ENCODE data around the gene PHOSPHO1.
A peak's percentile ranks its signal among the peaks of the same experiment; 100 is the strongest.
"Not testable (repeated sequence)": the region's sequence is repeated elsewhere in the genome, so short reads cannot be mapped to it uniquely, and the experiment has no call there.

The PHOSPHO1 gene

GRCh38 chr17:49230636-49231562 is at the start of gene PHOSPHO1:
Gene PHOSPHO1, minus strand, starts transcription at chr17:49230787. Its CDS starts 4,096 bp downstream, at chr17:49226691.
- DNase-seq (ENCODE audit: low read depth) = peak; percentile 75

GRCh38 chr17:49280061-49280460 is 49.5 kb upstream of the PHOSPHO1 start:
- no peak for DNase-seq (ENCODE audit: low read depth)

GRCh38 chr17:49279263-49280015 is 48.9 kb upstream of the PHOSPHO1 start:
- DNase-seq (ENCODE audit: low read depth) = not testable (repeated sequence)

- DNase-seq (ENCODE audit: low read depth) = no peak
These were observed 47.5 kb upstream of the PHOSPHO1 start for GRCh38 chr17:49278076-49278475.

- DNase-seq (ENCODE audit: low read depth) = no peak
These were observed 47.1 kb upstream of the PHOSPHO1 start for GRCh38 chr17:49277638-49278037.

GRCh38 chr17:49275981-49276380 is 45.4 kb upstream of the PHOSPHO1 start:
- DNase-seq (ENCODE audit: low read depth) = not testable (repeated sequence)

- DNase-seq (ENCODE audit: low read depth) = no peak
These were observed 38.8 kb upstream of the PHOSPHO1 start for GRCh38 chr17:49269356-49269755.

- no peak for DNase-seq (ENCODE audit: low read depth)
These were observed 37.3 kb upstream of the PHOSPHO1 start for GRCh38 chr17:49267912-49268311.

GRCh38 chr17:49266233-49266632 is 35.6 kb upstream of the PHOSPHO1 start:
- no peak for DNase-seq (ENCODE audit: low read depth)

- DNase-seq (ENCODE audit: low read depth) = not testable (repeated sequence)
These were observed 31.0 kb upstream of the PHOSPHO1 start for GRCh38 chr17:49261540-49261939.

- DNase-seq (ENCODE audit: low read depth) = no peak
These were observed 30.3 kb upstream of the PHOSPHO1 start for GRCh38 chr17:49260817-49261291.

GRCh38 chr17:49260011-49260816 is 29.6 kb upstream of the PHOSPHO1 start:
- DNase-seq (ENCODE audit: low read depth) = peak; percentile 16

- no peak for DNase-seq (ENCODE audit: low read depth)
These were observed 29.1 kb upstream of the PHOSPHO1 start for GRCh38 chr17:49259663-49260010.

GRCh38 chr17:49258394-49258793 is 27.8 kb upstream of the PHOSPHO1 start:
- DNase-seq (ENCODE audit: low read depth) = no peak

- no peak for DNase-seq (ENCODE audit: low read depth)
These were observed 24.5 kb upstream of the PHOSPHO1 start for GRCh38 chr17:49255125-49255524.

- no peak for DNase-seq (ENCODE audit: low read depth)
These were observed 23.5 kb upstream of the PHOSPHO1 start for GRCh38 chr17:49254066-49254465.

GRCh38 chr17:49252148-49252695 is 21.6 kb upstream of the PHOSPHO1 start:
- no peak for DNase-seq (ENCODE audit: low read depth)

- no peak for DNase-seq (ENCODE audit: low read depth)
These were observed 19.4 kb upstream of the PHOSPHO1 start for GRCh38 chr17:49249890-49250522.

GRCh38 chr17:49249292-49249794 is 18.8 kb upstream of the PHOSPHO1 start:
- DNase-seq (ENCODE audit: low read depth) = no peak

GRCh38 chr17:49247944-49248343 is 17.4 kb upstream of the PHOSPHO1 start:
- DNase-seq (ENCODE audit: low read depth) = no peak

- no peak for DNase-seq (ENCODE audit: low read depth)
These were observed 14.3 kb upstream of the PHOSPHO1 start for GRCh38 chr17:49244839-49245238.

Measured in stimulated activated CD8-positive, alpha-beta memory T cell treated with anti-CD3 and anti-CD28 coated beads, Interleukin-12 subunit alpha, Interleukin-12 subunit beta, amount 100 ng/mL, for 1 hour (primary cell).